Right lobe of liver (tissue), 4 donors: ENCODE data around the gene SERINC3.

Experiments used
- CTCF ChIP-seq, 4 donors: fragments of 200-600 bp in 3 of 4; fragments of 450-650 bp in 1 of 4; IDR thresholded peaks; one replicate each; pipeline versions ENCODE4 v1.5.1 to v1.8.0; 2016 to 2022; ENCODE audit warnings: antibody characterized with exemption in 4 of 4, mild to moderate bottlenecking in 2 of 4
- POLR2A ChIP-seq: fragments of 450-650 bp; IDR thresholded peaks from one replicate; pipeline ENCODE4 v1.6.1; 2017; ENCODE audit warnings: antibody characterized with exemption, mild to moderate bottlenecking
- donor health status: DM: no; HTN: no; CAD: no.
- donor health status: DM: no; HTN: no; CAD: no.
- donor health status: DM: no; HTN: yes; CAD: no.

GRCh38 chr20:44459271-44459670, 62.6 kb downstream of the SERINC3 start:
- TF ChIP-seq CTCF (IDR thresholded peaks at IDR 0.05) (no peak), POLR2A (no peak)
